HL-60 (cell line): ENCODE measurements around the gene KAZALD1.

ENCODE experiments used
- GABPA ChIP-seq: IDR thresholded peaks from 2 replicates; pipeline ENCODE4 v1.6.1; 2012; ENCODE audit warnings: low read depth
- REST ChIP-seq: IDR thresholded peaks from 2 replicates; pipeline ENCODE4 v1.6.1; 2012; ENCODE audit warnings: low read depth; ENCODE audit not compliant: insufficient replicate concordance
- TF ChIP-seq, protein P1 (sequence below): IDR thresholded peaks from one replicate; pipeline ENCODE4 v1.5.1; 2011; ENCODE audit warnings: low read length, control low read depth, inconsistent platforms; ENCODE audit not compliant: insufficient read depth

DNA sequence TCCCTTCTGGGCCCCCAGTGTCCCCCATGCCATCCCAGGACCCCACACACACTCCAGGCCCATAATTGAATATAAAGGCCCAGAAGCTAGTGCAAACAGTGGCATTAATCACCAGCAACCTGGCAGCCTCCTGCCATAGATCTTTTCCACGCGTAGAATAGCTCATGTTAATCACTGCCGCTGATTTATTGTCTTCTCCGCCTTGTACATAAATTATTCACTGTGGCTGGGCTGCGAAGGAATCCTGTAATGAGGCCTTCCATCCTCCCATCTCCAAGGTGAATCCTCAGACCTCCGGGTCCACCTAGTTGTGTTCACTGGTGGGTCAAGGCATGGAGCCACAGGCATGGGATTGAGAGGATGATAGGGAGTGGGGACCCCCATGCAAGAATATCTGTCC is 33.2 kb downstream of the KAZALD1 start:
- TF ChIP-seq, protein P1, sequence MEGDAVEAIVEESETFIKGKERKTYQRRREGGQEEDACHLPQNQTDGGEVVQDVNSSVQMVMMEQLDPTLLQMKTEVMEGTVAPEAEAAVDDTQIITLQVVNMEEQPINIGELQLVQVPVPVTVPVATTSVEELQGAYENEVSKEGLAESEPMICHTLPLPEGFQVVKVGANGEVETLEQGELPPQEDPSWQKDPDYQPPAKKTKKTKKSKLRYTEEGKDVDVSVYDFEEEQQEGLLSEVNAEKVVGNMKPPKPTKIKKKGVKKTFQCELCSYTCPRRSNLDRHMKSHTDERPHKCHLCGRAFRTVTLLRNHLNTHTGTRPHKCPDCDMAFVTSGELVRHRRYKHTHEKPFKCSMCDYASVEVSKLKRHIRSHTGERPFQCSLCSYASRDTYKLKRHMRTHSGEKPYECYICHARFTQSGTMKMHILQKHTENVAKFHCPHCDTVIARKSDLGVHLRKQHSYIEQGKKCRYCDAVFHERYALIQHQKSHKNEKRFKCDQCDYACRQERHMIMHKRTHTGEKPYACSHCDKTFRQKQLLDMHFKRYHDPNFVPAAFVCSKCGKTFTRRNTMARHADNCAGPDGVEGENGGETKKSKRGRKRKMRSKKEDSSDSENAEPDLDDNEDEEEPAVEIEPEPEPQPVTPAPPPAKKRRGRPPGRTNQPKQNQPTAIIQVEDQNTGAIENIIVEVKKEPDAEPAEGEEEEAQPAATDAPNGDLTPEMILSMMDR: no peak
- TF ChIP-seq REST (no peak), GABPA (no peak)
